Left lung (tissue), 10 donors: ENCODE measurements around the gene MTSS2. TPM values are rescaled to one million over a fixed set of nuclear protein-coding genes. Genes with fewer than 3 reads are reported as not detected.
A peak's percentile ranks its signal among the peaks of the same experiment; 100 is the strongest.

Source experiments
- ATAC-seq: fragments of 200-7000 bp; cut with Tn5 transposase; one replicate; pipeline ENCODE4 v1.9.1; 2020; ENCODE audit warnings: moderate library complexity
- DNase-seq, 4 donors: peaks; one replicate each; pipeline ENCODE4 v3.0.0-alpha.2; 2013 to 2020
- H3K27ac ChIP-seq, 2 donors: fragments of 200-600 bp; sonication (generic) in 1 of 2; one replicate each; pipeline versions ENCODE4 v1.5.0 to v1.8.0; 2020 to 2021
- H3K27me3 ChIP-seq, 2 donors: fragments of 200-600 bp; sonication (generic) in 1 of 2; one replicate each; pipeline versions ENCODE4 v1.5.0 to v1.8.0; 2020 to 2021
- H3K36me3 ChIP-seq, 2 donors: fragments of 200-600 bp; sonication (generic) in 1 of 2; one replicate each; pipeline versions ENCODE4 v1.5.0 to v1.8.0; 2020 to 2021
- H3K4me1 ChIP-seq, 2 donors: fragments of 200-600 bp; one replicate each; pipeline ENCODE4 v1.8.0; 2021
- H3K4me3 ChIP-seq, 2 donors: fragments of 200-600 bp; sonication (generic) in 1 of 2; one replicate each; pipeline versions ENCODE4 v1.5.0 to v1.8.0; 2020 to 2021; ENCODE audit warnings: mild to moderate bottlenecking in 1 of 2
- H3K9me3 ChIP-seq, 2 donors: fragments of 200-600 bp; sonication (generic) in 1 of 2; one replicate each; pipeline versions ENCODE4 v1.5.0 to v1.8.0; 2020 to 2021
- CTCF ChIP-seq, 2 donors: fragments of 200-600 bp; sonication (generic) in 1 of 2; IDR thresholded peaks; one replicate each; pipeline versions ENCODE4 v1.5.0 to v1.8.0; 2021; ENCODE audit warnings: antibody characterized with exemption in 2 of 2
- intact Hi-C, 2 donors: fragments of 100-400 bp; cut with DNase I; formaldehyde crosslinking; loops; one replicate each; pipeline versions ENCODE4 v1.11.2 to v1.14.2; 2022
- polyA plus RNA-seq, 6 donors: library from polyadenylated mRNA; unstranded; fragments of 120-200 nt; gene quantifications; one replicate each; pipeline ENCODE4 v1.2.1, GENCODE V29; 2013; ENCODE audit not compliant: insufficient read length in 6 of 6
- total RNA-seq, 2 donors: library from RNA; stranded (reverse); fragmentation: NEBNext Ultra II Directional; extraction: Animal tissue kit (Norgen Biotek cat#: 25700); gene quantifications; one replicate each; pipeline ENCODE4 v1.2.1, GENCODE V29; 2021
- donor health status: DM: no; HTN: yes; CAD: no.
- donor health status: DM: no; HTN: no; CAD: no.

The MTSS2 gene
- total and polyA plus RNA-seq, 8 donors = 58.1 to 106 (median 98.6) TPM

DNA sequence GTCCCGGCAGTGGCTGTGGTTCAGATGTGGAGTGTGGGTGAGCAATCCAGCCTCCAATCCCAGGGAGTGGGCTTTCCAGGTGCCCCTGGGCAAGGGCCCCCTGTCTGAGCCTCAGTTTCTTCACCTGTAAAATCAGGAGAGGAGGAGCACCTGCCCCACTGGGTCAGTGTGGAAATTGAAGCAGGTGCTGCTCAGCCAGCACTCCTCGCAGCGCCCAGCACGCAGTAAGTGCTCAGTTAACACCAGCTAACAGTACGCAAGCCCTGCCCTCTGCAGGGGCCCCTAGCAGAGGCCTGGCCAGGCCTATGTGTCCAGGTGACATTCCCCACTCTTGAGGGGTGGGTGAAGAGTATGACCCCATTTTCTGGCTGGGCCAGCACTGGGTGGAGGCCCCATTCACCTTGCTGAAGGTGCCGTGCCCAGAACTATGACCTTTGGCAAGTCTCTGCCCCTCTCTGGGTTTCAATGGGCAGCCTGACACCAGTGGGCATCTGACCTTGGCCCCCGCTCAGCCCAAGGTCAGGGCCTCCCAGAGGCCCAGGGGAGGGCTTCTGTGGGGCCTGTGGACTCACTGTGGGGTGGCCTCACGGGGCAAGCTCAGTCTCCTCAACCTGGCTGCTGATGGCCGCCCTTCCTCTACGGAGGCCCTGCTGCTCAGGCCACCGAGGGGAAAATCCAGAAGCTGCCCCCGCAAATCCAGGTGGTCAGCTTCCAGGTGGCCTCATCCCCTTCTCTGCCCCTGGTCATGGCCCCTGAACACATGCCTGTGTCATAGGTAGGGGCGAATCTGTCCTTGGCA is 2.5 kb downstream of the MTSS2 start:
- H3K27ac ChIP-seq = no peak overlapping the region
- H3K9me3 ChIP-seq = no peaks in the 10 kb centered on the region
- no peak for TF ChIP-seq CTCF (IDR thresholded peaks at IDR 0.05)
- intact Hi-C loops = loop anchor here in 1 of 2 donors (5.0 to 10.0 kb wide), 2 partner anchors 51 to 89 kb away; no protein-coding TSS in a partner anchor
- no peak for ATAC-seq
- peaks cover 0 to 21% of the 10 kb centered on the region in 2 donors for H3K27me3 ChIP-seq
- peak in 1 of 4 donors; percentile 39 for DNase-seq
- H3K4me3 ChIP-seq = peak overlapping the region in 1 of 2 donors; percentile 50
- peaks cover 0 to 22% of the 10 kb centered on the region in 2 donors for H3K36me3 ChIP-seq
- peaks cover 29 to 68% of the 10 kb centered on the region in 2 donors for H3K4me1 ChIP-seq

DNA sequence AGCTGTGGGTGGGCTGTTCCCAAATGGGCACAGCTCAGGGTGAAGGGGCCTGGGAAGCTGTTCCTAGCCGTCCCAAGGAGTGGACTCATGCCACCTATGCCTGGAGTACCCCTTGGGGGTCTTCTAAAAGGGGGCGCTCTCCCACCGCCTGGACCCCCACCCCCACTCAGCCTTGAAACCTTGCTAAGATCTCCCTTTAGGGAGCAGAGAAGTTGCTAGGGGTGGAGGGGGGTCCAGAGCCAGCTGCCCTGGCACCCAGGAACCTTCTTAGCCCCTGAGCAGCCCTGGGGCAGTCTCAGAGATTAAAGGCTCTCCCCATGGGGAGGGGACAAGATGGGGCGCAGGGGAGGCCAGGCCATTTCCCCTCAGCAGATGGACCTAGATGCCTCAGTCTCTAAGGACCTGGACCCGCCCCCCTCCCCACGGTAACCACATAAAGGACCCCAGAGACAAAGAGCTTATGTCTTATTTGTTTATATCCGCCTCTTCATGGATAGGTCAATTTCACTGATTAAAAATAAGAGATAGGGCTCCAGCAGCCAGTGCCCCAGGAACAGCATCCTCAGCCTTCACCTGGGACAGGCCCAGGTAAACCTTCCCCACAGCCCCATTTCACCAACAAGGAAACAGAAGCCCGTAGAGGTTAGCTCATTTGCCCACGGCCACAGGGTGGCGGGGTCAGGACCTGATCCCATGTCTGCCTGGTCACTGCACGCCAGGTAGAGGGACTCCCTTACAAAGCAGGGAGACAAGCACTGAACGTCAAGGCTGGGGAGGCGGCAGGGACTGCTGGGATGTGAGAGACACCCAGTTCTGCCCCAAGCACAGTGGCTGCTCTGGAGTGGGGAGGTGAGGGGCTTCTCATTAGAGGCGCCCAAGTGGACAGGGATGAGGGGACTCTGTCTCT is 3.4 kb downstream of the MTSS2 start:
- peaks cover 0 to 31% of the 10 kb centered on the region in 2 donors for H3K36me3 ChIP-seq
- peak overlapping the region in 1 of 2 donors; percentile 50 for H3K4me3 ChIP-seq

GRCh38 chr16:70681382-70682238 is 4.2 kb downstream of the MTSS2 start:
- Histone ChIP-seq H3K36me3 (peaks cover 0 to 40% of the 10 kb centered on the region in 2 donors), H3K4me3 (no peak overlapping the region), H3K27ac (peak overlapping the region in 1 of 2 donors; percentile 28), H3K9me3 (no peaks in the 10 kb centered on the region), H3K4me1 (peaks cover 20 to 53% of the 10 kb centered on the region in 2 donors), H3K27me3 (peaks cover 0 to 21% of the 10 kb centered on the region in 2 donors)
- ATAC-seq = no peak
- intact Hi-C loops = loop anchor here in 1 of 2 donors (5.0 to 10.0 kb wide), 2 partner anchors 53 to 91 kb away; no protein-coding TSS in a partner anchor
- no peak for TF ChIP-seq CTCF (IDR thresholded peaks at IDR 0.05)
- peak in 1 of 4 donors; percentile 63 for DNase-seq

More for the DNA sequence above, 3.4 kb downstream of the MTSS2 start:
- intact Hi-C loops = loop anchor here in 1 of 2 donors (5.0 to 10.0 kb wide), 2 partner anchors 52 to 90 kb away; no protein-coding TSS in a partner anchor
- Histone ChIP-seq H3K27me3 (peaks cover 0 to 21% of the 10 kb centered on the region in 2 donors), H3K27ac (peak overlapping the region in 1 of 2 donors; percentile 28), H3K9me3 (no peaks in the 10 kb centered on the region), H3K4me1 (peaks cover 21 to 60% of the 10 kb centered on the region in 2 donors)
- peak in 1 of 4 donors; percentile 64 for DNase-seq
- no peak for ATAC-seq
- no peak for TF ChIP-seq CTCF (IDR thresholded peaks at IDR 0.05)

DNA sequence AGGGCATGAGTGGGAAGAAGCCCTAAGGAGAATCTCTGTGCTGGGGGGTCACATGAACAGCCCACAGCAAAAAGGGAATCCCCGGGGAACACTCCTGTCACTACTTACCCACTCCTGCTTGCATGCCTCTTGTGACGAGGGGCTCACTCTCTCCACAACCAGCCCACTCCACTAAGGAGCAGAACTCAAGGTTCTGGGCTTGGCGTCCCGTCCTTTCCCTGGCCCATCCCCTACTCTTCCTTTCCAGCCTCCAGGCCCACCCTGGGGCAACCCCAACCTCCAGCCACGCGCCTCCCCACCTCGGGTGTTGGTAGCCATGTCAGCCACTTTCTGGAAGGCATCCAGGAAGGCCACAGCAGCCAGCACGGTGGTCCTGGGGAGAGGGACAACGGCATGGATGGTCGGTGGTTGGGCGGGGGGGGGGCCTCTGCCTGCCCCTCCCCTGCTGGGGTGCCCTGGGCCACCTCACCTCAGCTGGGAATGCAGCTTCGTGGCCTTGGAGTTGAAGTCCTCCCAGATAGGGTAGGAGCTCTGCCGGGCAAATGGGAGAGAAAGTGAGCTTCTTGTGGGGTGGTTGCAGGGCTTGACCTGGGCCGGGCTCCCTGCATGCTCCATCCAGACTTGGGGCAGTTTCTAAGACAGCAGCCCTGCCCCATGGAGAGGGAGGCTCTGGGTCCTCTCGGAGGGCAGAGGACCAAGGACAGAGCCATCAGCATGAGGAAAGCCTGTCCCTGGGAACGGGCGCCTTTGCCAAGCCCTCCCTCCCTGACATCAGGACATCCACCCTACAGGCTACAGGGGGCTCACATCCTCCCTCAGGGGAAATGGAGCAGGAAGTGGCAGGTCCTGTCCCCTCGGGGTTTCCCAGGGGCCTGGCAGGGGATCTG is 5.1 kb downstream of the MTSS2 start:
- intact Hi-C loops = loop anchor here in 1 of 2 donors (5.0 to 10.0 kb wide), 2 partner anchors 54 to 92 kb away; no protein-coding TSS in a partner anchor
- peaks cover 16 to 46% of the 10 kb centered on the region in 2 donors for H3K4me1 ChIP-seq
- H3K9me3 ChIP-seq = no peaks in the 10 kb centered on the region
- no peak overlapping the region for H3K4me3 ChIP-seq
- DNase-seq (peak in 1 of 4 donors; percentile 49), ATAC-seq (no peak)
- H3K27me3 ChIP-seq = peaks cover 0 to 15% of the 10 kb centered on the region in 2 donors
- H3K36me3 ChIP-seq = peaks cover 0 to 48% of the 10 kb centered on the region in 2 donors
- peak overlapping the region in 1 of 2 donors; percentile 28 for H3K27ac ChIP-seq
- TF ChIP-seq CTCF (IDR thresholded peaks at IDR 0.05) = no peak
